Muscle layer of duodenum (tissue), 2 donors: ENCODE results near the gene ABTB2.

Experiments used
- H3K27ac ChIP-seq: one replicate; pipeline ENCODE4 v1.7.0; 2013; ENCODE audit warnings: mild to moderate bottlenecking, low read length
- H3K27me3 ChIP-seq: one replicate; pipeline ENCODE4 v1.7.0; 2013; ENCODE audit warnings: low read depth, mild to moderate bottlenecking, control low read depth, low read length
- H3K36me3 ChIP-seq, 2 donors: one replicate each; pipeline ENCODE4 v1.7.0; 2013; ENCODE audit warnings: low read length in 2 of 2, control low read depth in 1 of 2, mild to moderate bottlenecking in 1 of 2; ENCODE audit not compliant: insufficient read depth in 2 of 2, control insufficient read depth in 1 of 2
- H3K4me1 ChIP-seq, 2 donors: one replicate each; pipeline ENCODE4 v1.7.0; 2013; ENCODE audit warnings: low read length in 2 of 2, mild to moderate bottlenecking in 2 of 2, control low read depth in 1 of 2, moderate library complexity in 1 of 2; ENCODE audit not compliant: insufficient read depth in 2 of 2, control insufficient read depth in 1 of 2
- H3K4me3 ChIP-seq, 2 donors: one replicate each; pipeline ENCODE4 v1.7.0; 2013; ENCODE audit warnings: low read length in 2 of 2, low read depth in 1 of 2, mild to moderate bottlenecking in 1 of 2
- H3K9me3 ChIP-seq, 2 donors: one replicate each; pipeline ENCODE4 v1.7.0; 2013; ENCODE audit warnings: low read length in 2 of 2, control low read depth in 1 of 2, mild to moderate bottlenecking in 1 of 2; ENCODE audit not compliant: control insufficient read depth in 1 of 2
- donor health status: healthy.

Gene ABTB2

DNA sequence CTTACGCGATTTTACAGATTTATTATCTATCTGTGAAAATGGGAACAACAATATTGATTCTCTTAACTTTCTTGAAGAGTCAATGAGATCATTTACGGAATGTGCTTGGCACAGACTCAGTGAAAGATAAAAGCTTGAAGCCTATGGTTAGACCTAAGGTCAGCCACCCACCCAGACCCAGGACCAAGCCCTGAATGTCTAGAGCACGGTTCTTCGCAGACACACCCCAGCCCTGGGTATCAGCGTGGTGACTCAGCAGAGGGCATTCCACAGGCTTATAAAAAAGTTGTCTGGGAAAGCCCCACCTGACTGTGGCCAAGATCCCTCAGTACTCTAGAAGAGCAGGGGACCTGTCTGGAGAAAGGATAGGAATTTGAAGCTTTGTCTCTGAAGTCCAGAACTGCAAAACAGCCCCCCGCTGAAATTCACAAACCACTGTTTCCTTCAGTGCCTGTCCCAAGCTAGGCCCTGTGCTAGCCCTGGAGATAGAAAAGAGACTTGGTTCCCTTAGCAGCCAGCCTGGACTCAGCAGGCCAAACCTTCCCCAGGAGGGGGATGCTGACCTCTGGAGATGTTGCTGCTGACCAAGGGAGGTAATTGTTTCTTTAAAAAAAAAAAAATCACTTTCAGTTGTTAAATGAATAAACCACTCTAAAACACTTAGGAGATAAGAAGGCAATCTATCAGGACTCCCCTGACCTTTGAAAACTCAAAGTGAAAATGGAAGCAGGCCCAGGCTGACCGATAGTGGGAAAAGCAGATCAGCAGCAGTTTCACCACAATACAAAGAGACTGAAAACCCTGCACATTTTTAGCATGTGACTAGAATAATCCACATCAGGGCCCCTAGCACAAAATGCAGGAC lies 114.0 kb downstream of the ABTB2 start:
- Histone ChIP-seq H3K4me3 (peak overlapping the region in 1 of 2 donors; percentile 4), H3K36me3 (no peaks in the 10 kb centered on the region), H3K27ac (peak overlapping the region; percentile 58), H3K9me3 (no peaks in the 10 kb centered on the region), H3K27me3 (no peaks in the 10 kb centered on the region), H3K4me1 (peaks cover 5 to 14% of the 10 kb centered on the region in 2 donors)

DNA sequence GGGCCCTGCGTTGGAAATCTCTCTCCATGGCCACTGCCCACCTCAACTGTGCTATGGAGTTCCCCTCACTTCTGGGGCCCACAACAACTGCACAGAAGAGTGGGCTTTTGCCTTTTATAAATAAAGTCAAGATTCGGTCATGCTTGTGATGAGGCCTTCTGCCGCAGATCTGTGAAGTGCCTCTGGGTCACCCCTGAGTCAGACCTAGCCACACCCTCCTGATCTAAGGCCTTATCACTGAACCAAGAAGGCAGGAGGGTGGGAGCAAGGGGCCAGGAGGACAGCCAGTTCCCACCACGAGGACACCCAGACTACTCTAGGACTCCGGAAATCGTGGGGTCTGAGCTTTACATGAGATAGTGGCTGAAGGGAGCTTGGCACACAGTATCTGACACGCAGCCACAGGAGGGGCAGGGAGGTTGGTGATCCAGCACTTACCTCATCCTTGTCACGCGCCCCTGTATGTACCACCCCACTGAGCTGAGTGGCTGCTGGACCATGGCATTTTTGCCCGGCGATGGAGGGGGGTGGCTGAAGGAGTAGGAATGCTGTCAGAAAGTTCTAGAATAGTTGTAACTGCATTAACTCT lies 115.7 kb downstream of the ABTB2 start:
- H3K4me3 ChIP-seq: no peak overlapping the region
- H3K36me3 ChIP-seq: no peaks in the 10 kb centered on the region
- H3K27me3 ChIP-seq: no peaks in the 10 kb centered on the region
- H3K27ac ChIP-seq: no peak overlapping the region
- H3K4me1 ChIP-seq: peaks cover 5 to 14% of the 10 kb centered on the region in 2 donors
- no peaks in the 10 kb centered on the region for H3K9me3 ChIP-seq

DNA sequence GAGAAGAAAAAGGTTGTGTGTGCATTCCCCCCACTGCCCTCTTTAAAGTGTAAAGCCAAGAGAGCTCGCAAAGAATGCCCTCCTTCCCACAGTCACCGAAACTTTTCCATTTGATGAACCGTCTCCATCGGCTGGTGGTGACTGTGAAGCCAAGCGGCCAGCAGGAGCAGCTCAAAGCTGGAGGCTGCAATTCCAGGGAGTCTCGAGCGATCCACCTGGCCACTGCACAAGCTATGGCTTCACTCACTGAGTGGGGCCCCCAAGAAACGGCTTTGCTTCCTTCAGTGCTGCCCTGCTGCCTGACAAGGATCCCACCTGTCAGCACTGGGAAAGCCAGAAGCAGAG lies 117.7 kb downstream of the ABTB2 start:
- H3K27ac ChIP-seq: no peak overlapping the region
- peaks cover 5 to 14% of the 10 kb centered on the region in 2 donors for H3K4me1 ChIP-seq
- no peaks in the 10 kb centered on the region for H3K27me3 ChIP-seq
- H3K4me3 ChIP-seq: no peak overlapping the region
- no peaks in the 10 kb centered on the region for H3K36me3 ChIP-seq
- no peaks in the 10 kb centered on the region for H3K9me3 ChIP-seq

DNA sequence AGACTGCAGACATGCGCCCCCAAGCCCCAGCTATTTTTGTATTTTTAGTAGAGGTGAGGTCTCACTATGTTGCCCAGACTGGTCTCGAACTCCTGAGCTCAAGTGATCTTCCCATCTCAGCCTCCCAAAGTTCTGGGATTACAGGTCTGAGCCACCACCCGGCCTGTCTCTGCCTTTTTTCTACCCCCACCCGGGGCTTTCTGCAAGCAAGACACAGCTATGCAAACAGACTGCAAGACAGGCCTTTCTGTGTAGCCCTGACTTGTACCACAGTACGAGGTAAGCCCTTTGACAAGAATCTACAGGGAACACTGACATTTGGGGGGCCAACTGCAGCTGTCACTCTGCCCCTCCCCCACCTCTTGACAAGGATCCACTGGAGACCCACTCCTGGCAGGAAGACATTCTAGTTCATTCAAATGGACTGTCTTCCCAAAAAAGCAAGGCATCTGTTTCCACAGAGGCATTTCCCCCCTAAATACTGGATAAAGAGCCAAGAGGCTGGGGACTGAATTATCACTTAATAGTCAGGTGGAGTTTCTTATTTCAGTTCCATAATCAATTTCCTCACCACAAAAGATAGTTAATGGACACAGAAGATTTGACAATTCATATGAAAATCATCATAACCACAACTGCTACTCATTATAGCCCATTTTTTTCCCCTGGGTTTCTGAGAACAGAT lies 118.2 kb downstream of the ABTB2 start:
- Histone ChIP-seq H3K9me3 (no peaks in the 10 kb centered on the region), H3K4me1 (peaks cover 5 to 12% of the 10 kb centered on the region in 2 donors), H3K27ac (no peak overlapping the region), H3K4me3 (no peak overlapping the region), H3K27me3 (no peaks in the 10 kb centered on the region), H3K36me3 (no peaks in the 10 kb centered on the region)

DNA sequence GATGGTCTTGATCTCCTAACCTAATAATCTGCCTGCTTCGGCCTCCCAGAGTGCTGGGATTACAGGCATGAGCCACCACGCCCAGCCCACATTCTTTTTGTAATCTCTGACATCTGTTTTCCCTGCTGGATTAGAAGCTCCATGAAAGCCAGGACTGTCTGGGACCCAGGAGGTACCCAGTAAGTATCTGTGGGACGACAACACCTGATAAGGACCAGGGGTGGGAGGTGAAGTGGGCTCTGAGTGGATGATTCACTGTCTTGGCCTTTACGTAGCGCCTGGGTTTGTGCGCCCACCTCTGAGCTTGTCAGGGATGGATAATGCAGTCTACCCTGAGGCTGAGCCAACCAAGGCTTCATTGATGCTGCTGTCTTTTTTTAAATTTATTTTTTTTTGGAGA lies 118.8 kb downstream of the ABTB2 start:
- Histone ChIP-seq H3K4me3 (no peak overlapping the region), H3K27ac (no peak overlapping the region), H3K9me3 (no peaks in the 10 kb centered on the region), H3K27me3 (no peaks in the 10 kb centered on the region), H3K36me3 (no peaks in the 10 kb centered on the region), H3K4me1 (peaks cover 4 to 6% of the 10 kb centered on the region in 2 donors)

DNA sequence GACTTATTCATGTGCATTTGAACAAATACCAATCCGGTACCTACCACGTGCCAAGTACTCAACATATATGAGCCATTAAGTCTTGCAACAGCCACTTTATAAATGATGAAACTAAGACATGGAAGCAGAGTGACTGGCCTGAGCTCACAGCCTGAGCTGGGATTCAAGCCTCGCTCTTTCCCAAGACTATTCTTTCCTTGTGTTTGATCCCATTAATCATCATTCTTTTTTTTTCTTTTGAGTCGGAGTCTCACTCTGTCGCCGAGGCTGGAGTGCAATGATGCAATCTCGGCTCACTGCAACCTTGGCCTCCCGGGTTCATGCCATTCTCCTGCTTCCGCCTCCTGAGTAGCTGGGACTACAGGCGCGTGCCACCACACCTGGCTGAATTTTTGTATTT lies 119.3 kb downstream of the ABTB2 start:
- Histone ChIP-seq H3K27me3 (no peaks in the 10 kb centered on the region), H3K27ac (no peak overlapping the region), H3K4me3 (no peak overlapping the region)

DNA sequence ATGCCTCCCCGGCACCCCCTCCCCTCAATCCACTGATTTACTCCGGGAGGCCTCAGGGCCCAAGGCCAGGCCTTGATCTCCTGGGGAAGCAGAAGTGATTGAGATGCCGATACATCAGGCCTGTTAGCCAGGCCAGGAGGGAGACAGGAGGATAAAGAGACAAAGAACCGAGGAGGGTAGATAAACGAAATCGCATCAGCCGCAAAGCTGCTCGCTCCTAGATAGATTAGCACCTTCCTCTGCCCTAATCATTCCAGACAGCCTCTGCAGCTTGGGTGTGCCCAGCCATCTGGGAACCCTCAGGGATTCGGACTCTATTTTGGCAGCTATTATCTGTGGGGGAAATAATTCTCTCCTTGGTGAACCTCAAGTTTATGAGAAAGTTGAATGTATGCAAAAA lies 121.2 kb downstream of the ABTB2 start:
- Histone ChIP-seq H3K4me1 (no peaks in the 10 kb centered on the region), H3K27ac (no peak overlapping the region), H3K27me3 (no peaks in the 10 kb centered on the region), H3K36me3 (no peaks in the 10 kb centered on the region), H3K9me3 (no peaks in the 10 kb centered on the region), H3K4me3 (no peak overlapping the region)

More for the DNA sequence above, 119.3 kb downstream of the ABTB2 start:
- H3K4me1 ChIP-seq: peaks cover 0 to 2% of the 10 kb centered on the region in 2 donors
- no peaks in the 10 kb centered on the region for H3K36me3 ChIP-seq
- no peaks in the 10 kb centered on the region for H3K9me3 ChIP-seq

DNA sequence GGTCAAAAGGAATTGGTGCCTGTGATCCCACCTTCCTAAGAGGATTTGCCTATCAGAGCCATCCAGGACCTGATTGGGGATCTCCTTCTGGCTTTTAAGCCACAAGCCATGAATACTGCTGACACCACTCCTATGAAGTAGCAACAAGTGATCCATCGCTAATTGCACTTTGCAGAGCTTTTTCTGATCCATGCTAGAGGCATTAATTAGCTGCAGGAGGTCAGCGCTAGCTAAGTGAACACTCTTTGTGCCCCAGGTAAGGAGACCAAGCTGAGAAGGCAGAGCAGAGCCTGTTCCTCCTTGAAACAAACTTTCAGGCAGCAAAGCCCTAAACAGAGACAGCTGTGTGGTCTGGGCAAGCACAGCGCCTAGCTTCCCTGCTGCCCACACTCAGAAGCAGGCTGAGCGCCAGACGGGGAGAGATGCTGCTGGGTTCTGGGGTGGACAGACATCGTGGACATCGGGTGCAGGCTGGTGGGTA lies 122.2 kb downstream of the ABTB2 start:
- H3K36me3 ChIP-seq: no peaks in the 10 kb centered on the region
- no peak overlapping the region for H3K27ac ChIP-seq
- no peaks in the 10 kb centered on the region for H3K9me3 ChIP-seq
- H3K4me3 ChIP-seq: no peak overlapping the region
- no peaks in the 10 kb centered on the region for H3K4me1 ChIP-seq
- no peaks in the 10 kb centered on the region for H3K27me3 ChIP-seq

DNA sequence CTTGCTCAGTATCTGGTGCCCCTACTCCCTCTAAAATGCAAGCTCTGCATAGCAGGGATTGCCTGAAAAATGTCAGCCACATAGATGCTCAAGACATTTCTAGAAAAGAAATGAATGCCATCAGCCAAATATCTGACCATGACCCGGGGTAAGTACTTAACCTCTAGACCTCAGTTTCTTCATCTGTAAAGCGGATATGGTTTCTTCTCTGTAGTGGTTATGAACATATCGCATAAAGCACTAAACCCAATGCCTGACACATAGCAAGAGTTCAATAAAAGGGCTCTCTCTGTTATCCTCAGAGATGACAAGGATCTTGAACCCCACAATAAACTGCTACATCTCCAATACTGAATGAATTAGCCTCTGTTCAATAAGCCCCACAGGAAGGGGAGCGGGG lies 122.6 kb downstream of the ABTB2 start:
- Histone ChIP-seq H3K9me3 (no peaks in the 10 kb centered on the region), H3K36me3 (no peaks in the 10 kb centered on the region), H3K4me3 (no peak overlapping the region), H3K27me3 (no peaks in the 10 kb centered on the region), H3K27ac (no peak overlapping the region), H3K4me1 (no peaks in the 10 kb centered on the region)

DNA sequence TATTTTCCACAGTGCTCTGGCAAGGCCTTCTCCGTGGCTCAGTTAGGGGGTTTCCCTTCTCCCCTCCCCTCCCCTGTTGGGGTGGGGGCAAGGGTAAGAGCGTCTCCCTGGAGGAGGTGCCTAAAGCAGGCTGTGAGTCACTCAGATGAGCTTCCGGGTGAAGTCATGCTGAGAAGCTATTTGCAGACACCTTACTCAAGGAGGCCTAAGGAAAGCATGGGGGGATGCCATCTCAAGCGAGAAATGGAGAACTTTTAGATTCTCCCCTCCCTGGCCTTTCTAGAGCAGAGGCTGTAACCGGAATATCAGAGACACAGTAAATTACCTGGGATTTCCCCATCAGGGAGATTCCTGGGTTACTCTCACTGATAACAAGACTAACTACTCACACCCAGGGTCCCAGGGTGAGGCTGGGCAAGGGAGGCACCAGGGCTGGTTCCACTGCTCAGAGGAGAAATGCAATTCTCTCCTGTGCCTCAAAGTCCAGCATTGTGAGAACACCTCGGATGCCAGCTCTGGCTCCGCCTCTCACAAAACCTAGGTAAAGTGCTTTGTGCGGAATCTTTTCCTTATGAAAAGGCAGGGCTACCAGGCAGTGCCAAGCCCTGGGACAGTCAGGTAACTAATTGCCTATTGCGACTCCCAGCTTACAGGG lies 123.6 kb downstream of the ABTB2 start:
- no peak overlapping the region for H3K4me3 ChIP-seq
- H3K36me3 ChIP-seq: no peaks in the 10 kb centered on the region
- H3K9me3 ChIP-seq: no peaks in the 10 kb centered on the region
- no peaks in the 10 kb centered on the region for H3K4me1 ChIP-seq
- no peaks in the 10 kb centered on the region for H3K27me3 ChIP-seq
- peak overlapping the region; percentile 81 for H3K27ac ChIP-seq

DNA sequence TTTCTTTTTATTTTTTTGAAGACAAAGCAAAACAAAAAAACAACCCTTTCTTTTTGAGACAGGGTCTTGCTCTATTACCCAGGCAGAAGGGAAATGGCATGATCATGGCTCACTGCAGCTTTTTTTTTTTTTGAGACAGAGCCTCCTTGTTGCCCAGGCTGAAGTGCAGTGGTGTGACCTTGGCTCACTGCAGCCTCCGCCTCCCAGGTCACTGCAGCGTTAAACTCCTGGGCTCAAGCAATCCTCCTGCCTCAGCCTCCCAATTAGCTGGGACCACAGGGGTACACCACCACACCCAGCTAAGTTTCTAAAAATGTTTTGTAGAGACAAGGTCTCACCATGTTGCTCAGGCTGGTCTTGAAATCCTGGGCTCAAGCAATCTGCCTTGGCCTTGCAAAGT lies 124.6 kb downstream of the ABTB2 start:
- H3K4me1 ChIP-seq: no peaks in the 10 kb centered on the region
- H3K4me3 ChIP-seq: no peak overlapping the region
- no peak overlapping the region for H3K27ac ChIP-seq
- no peaks in the 10 kb centered on the region for H3K27me3 ChIP-seq
- H3K36me3 ChIP-seq: no peaks in the 10 kb centered on the region
- H3K9me3 ChIP-seq: no peaks in the 10 kb centered on the region
